ENCODE results near the gene CCDC40. TPM values are rescaled to one million over a fixed set of nuclear protein-coding genes. Genes with fewer than 3 reads are reported as not detected.

CCDC40 gene
- total and polyA plus RNA-seq, 12 donors, result 2.1 to 15.7 (median 6.0) TPM

- no peak for DNase-seq
- TF ChIP-seq POLR2A (IDR thresholded peaks at IDR 0.05), result no peak
- TF ChIP-seq CTCF (IDR thresholded peaks at IDR 0.05), result no peak
- intact Hi-C loops (cut with DNase I), result no loop called here
- Histone ChIP-seq H3K9me3 (replicated peaks in 1 of 3) (no peaks in the 10 kb centered on the region), H3K4me3 (no peak overlapping the region), H3K27me3 (no peaks in the 10 kb centered on the region), H3K27ac (no peak overlapping the region), H3K36me3 (replicated peaks in 1 of 2) (no peaks in the 10 kb centered on the region), H3K4me1 (replicated peaks in 1 of 2) (peaks cover 0 to 10% of the 10 kb centered on the region in 2 donors)
- WGBS, 4 donors, result 87 to 93% (median 91%) methylated on average over 12 of the region's 12 CpGs
These were observed 25.0 kb downstream of the CCDC40 start for GRCh38 chr17:80061421-80061820.

- Histone ChIP-seq H3K27me3 (no peaks in the 10 kb centered on the region), H3K4me3 (no peak overlapping the region), H3K36me3 (replicated peaks in 1 of 2) (no peaks in the 10 kb centered on the region), H3K27ac (peak overlapping the region in 3 of 5 donors; percentile 58 to 86 (median 61)), H3K9me3 (replicated peaks in 1 of 3) (no peaks in the 10 kb centered on the region), H3K4me1 (replicated peaks in 1 of 2) (peaks cover 8 to 19% of the 10 kb centered on the region in 2 donors)
- intact Hi-C loops (cut with DNase I), result no loop called here
- WGBS, 4 donors, result 70 to 76% (median 72%) methylated on average over 22 to 27 of the region's 27 CpGs
- DNase-seq, result peak; percentile 44 to 87 (median 77)
- no peak for TF ChIP-seq POLR2A (IDR thresholded peaks at IDR 0.05)
- no peak for TF ChIP-seq CTCF (IDR thresholded peaks at IDR 0.05)
These were observed 27.6 kb downstream of the CCDC40 start for GRCh38 chr17:80063830-80064585.

GRCh38 chr17:80064696-80065095 is 28.3 kb downstream of the CCDC40 start:
- intact Hi-C loops (cut with DNase I), result no loop called here
- Histone ChIP-seq H3K9me3 (replicated peaks in 1 of 3) (no peaks in the 10 kb centered on the region), H3K27ac (peak overlapping the region in 3 of 5 donors; percentile 58 to 86 (median 61)), H3K4me3 (no peak overlapping the region), H3K27me3 (no peaks in the 10 kb centered on the region), H3K36me3 (replicated peaks in 1 of 2) (no peaks in the 10 kb centered on the region), H3K4me1 (replicated peaks in 1 of 2) (peaks cover 14 to 26% of the 10 kb centered on the region in 2 donors)
- DNase-seq, result no peak
- WGBS, 4 donors, result 84 to 88% (median 86%) methylated on average over 7 to 8 of the region's 8 CpGs
- TF ChIP-seq CTCF (IDR thresholded peaks at IDR 0.05), result no peak
- TF ChIP-seq POLR2A (IDR thresholded peaks at IDR 0.05), result no peak

GRCh38 chr17:80065478-80066170 is 29.2 kb downstream of the CCDC40 start:
- no peaks in the 10 kb centered on the region for H3K36me3 ChIP-seq (replicated peaks in 1 of 2)
- no peak overlapping the region for H3K4me3 ChIP-seq
- intact Hi-C loops (cut with DNase I), result no loop called here
- H3K27ac ChIP-seq, result peak overlapping the region in 1 of 5 donors; percentile 86
- DNase-seq, result no peak
- 82 to 88% (median 85%) methylated on average over 26 to 32 of the region's 32 CpGs for WGBS, 4 donors
- no peak for TF ChIP-seq POLR2A (IDR thresholded peaks at IDR 0.05)
- TF ChIP-seq CTCF (IDR thresholded peaks at IDR 0.05), result no peak
- H3K4me1 ChIP-seq (replicated peaks in 1 of 2), result peaks cover 15 to 35% of the 10 kb centered on the region in 2 donors
- H3K9me3 ChIP-seq (replicated peaks in 1 of 3), result no peaks in the 10 kb centered on the region
- no peaks in the 10 kb centered on the region for H3K27me3 ChIP-seq

Measured in adrenal gland (tissue), 12 donors.